WTC11 (cell line): ENCODE data around the gene PHAF1. TPM values are rescaled to one million over a fixed set of nuclear protein-coding genes. Genes with fewer than 3 reads are reported as not detected.

Experiments
- ATAC-seq: fragments of 200-7000 bp; cut with Tn5 transposase; 2 replicates; pipeline ENCODE4 v1.10.0; 2021; ENCODE audit warnings: mild to moderate bottlenecking, moderate library complexity
- CTCF ChIA-PET: fragments of 300-600 bp; sonication (Branson Sonifier 250); formaldehyde crosslinking; loops from one replicate; lab custom pipeline; 2021; ENCODE audit warnings: antibody characterized with exemption; lab: Charles Lee
- POLR2A ChIA-PET: fragments of 350-600 bp; sonication (Branson Sonifier 250); formaldehyde crosslinking; loops from one replicate; lab custom pipeline; 2021; ENCODE audit warnings: antibody characterized with exemption; lab: Charles Lee
- DNase-seq: peaks from one replicate; pipeline ENCODE4 v3.0.0; 2021; ENCODE audit warnings: low spot score
- H3K27ac Mint-ChIP-seq: 2 replicates; pipeline ENCODE4 v1.8.0; 2021; ENCODE audit warnings: mixed read lengths
- H3K27me3 Mint-ChIP-seq: 2 replicates; pipeline ENCODE4 v1.8.0; 2021; ENCODE audit warnings: low read depth, mild to moderate bottlenecking, moderate library complexity, mixed read lengths
- H3K36me3 Mint-ChIP-seq: 2 replicates; pipeline ENCODE4 v1.8.0; 2021; ENCODE audit warnings: mixed read lengths
- H3K4me1 Mint-ChIP-seq: 2 replicates; pipeline ENCODE4 v1.8.0; 2022; ENCODE audit warnings: mixed read lengths
- H3K4me3 Mint-ChIP-seq: 2 replicates; pipeline ENCODE4 v1.8.0; 2021; ENCODE audit warnings: mild to moderate bottlenecking, moderate library complexity, mixed read lengths
- H3K9me3 Mint-ChIP-seq: 2 replicates; pipeline ENCODE4 v1.8.0; 2021; ENCODE audit warnings: mixed read lengths
- CREB1 ChIP-seq: sonication (generic); formaldehyde crosslinking; IDR thresholded peaks from 2 replicates; pipeline ENCODE4 v1.8.0; 2023; ENCODE audit warnings: mild to moderate bottlenecking, missing genetic modification reagents
- E2F1 ChIP-seq: sonication (generic); formaldehyde crosslinking; IDR thresholded peaks from 2 replicates; pipeline ENCODE4 v1.8.0; 2022; ENCODE audit warnings: mild to moderate bottlenecking, missing genetic modification reagents
- ELF4 ChIP-seq: sonication (generic); formaldehyde crosslinking; IDR thresholded peaks from 2 replicates; pipeline ENCODE4 v1.8.1; 2022; ENCODE audit warnings: low read depth, mild to moderate bottlenecking, moderate library complexity, missing genetic modification reagents
- ETV6 ChIP-seq: sonication (generic); formaldehyde crosslinking; IDR thresholded peaks from 2 replicates; pipeline ENCODE4 v1.8.1; 2022; ENCODE audit warnings: mild to moderate bottlenecking, missing genetic modification reagents
- FOXP4 ChIP-seq: sonication (generic); formaldehyde crosslinking; IDR thresholded peaks from 2 replicates; pipeline ENCODE4 v1.8.0; 2022; ENCODE audit warnings: mild to moderate bottlenecking, missing genetic modification reagents
- JAZF1 ChIP-seq: fragments of 250-450 bp; sonication (Bioruptor Pico); IDR thresholded peaks from 2 replicates; pipeline ENCODE4 v1.9.0; 2021; ENCODE audit warnings: moderate library complexity, mild to moderate bottlenecking, inconsistent platforms
- MLX ChIP-seq: sonication (generic); formaldehyde crosslinking; IDR thresholded peaks from 2 replicates; pipeline ENCODE4 v1.8.1; 2023; ENCODE audit warnings: mild to moderate bottlenecking, missing genetic modification reagents, moderate library complexity
- MXD4 ChIP-seq: fragments of 250-450 bp; sonication (Bioruptor Pico); IDR thresholded peaks from 2 replicates; pipeline ENCODE4 v1.8.0; 2021; ENCODE audit warnings: mild to moderate bottlenecking, moderate library complexity, borderline replicate concordance
- NR3C1 ChIP-seq: sonication (generic); formaldehyde crosslinking; conservative IDR thresholded peaks from 2 replicates; pipeline ENCODE4 v1.8.1; 2023; ENCODE audit warnings: low read depth, mild to moderate bottlenecking, missing genetic modification reagents
- RORB ChIP-seq: fragments of 250-450 bp; sonication (Bioruptor Pico); IDR thresholded peaks from 2 replicates; pipeline ENCODE4 v1.9.0; 2021; ENCODE audit warnings: mild to moderate bottlenecking
- SMAD3 ChIP-seq: sonication (generic); formaldehyde crosslinking; IDR thresholded peaks from 2 replicates; pipeline ENCODE4 v1.8.0; 2022; ENCODE audit warnings: missing genetic modification reagents, mild to moderate bottlenecking, borderline replicate concordance
- TEAD4 ChIP-seq: sonication (generic); formaldehyde crosslinking; IDR thresholded peaks from 2 replicates; pipeline ENCODE4 v1.8.0; 2022; ENCODE audit warnings: mild to moderate bottlenecking, missing genetic modification reagents
- ZNF219 ChIP-seq: sonication (generic); formaldehyde crosslinking; IDR thresholded peaks from 2 replicates; pipeline ENCODE4 v1.8.0; 2023; ENCODE audit warnings: missing genetic modification reagents, mild to moderate bottlenecking, borderline replicate concordance
- ZNF425 ChIP-seq: fragments of 250-450 bp; sonication (Bioruptor Pico); conservative IDR thresholded peaks from 2 replicates; pipeline ENCODE4 v1.9.0; 2021; ENCODE audit warnings: mild to moderate bottlenecking
- total RNA-seq: library from RNA; stranded (reverse); gene quantifications from 3 replicates; pipeline ENCODE4 v1.2.3, GENCODE V29; 2021
- TF ChIP-seq, protein P1 (sequence below): sonication (generic); formaldehyde crosslinking; IDR thresholded peaks from 2 replicates; pipeline ENCODE4 v1.8.0; 2023; ENCODE audit warnings: missing genetic modification reagents
- TF ChIP-seq, protein P2 (sequence below): sonication (generic); formaldehyde crosslinking; IDR thresholded peaks from 2 replicates; pipeline ENCODE4 v1.8.1; 2022; ENCODE audit warnings: mild to moderate bottlenecking, moderate library complexity, missing genetic modification reagents
- TF ChIP-seq, protein P3 (sequence below): sonication (generic); formaldehyde crosslinking; IDR thresholded peaks from 2 replicates; pipeline ENCODE4 v1.8.1; 2023; ENCODE audit warnings: mild to moderate bottlenecking, missing genetic modification reagents, borderline replicate concordance

Gene PHAF1
- total RNA-seq, 1 experiment from 2014 or later, result 18.8 TPM

DNA sequence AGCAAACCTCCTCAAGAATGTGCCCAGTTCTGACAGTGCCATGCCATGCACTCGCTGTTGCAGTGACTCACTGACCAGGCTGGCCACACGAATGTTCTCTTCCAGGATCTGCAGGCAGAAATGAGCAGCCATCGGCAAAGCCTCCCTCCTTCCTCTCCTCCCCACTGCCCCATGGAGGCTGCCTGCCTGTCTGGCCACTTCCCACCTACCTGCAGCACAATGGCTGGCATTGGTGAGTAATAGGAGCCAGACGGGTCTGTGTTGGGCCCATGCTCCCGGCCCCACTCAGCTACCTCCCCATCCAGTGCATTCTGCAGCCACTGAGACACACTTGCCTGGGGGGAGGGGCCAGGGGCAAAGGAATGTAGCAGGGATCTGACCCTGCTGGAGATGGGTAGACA, 76.8 kb downstream of the PHAF1 start:
- TF ChIP-seq JAZF1 (no peak), SMAD3 (no peak), E2F1 (CRISPR knock-in tag) (no peak)
- no peak for ATAC-seq
- peak; percentile 41 for DNase-seq
- Mint-ChIP-seq H3K36me3 (no peaks in the 10 kb centered on the region), H3K4me3 (no peak overlapping the region), H3K4me1 (peaks cover 27% of the 10 kb centered on the region), H3K27me3 (peaks cover 29% of the 10 kb centered on the region), H3K27ac (no peak overlapping the region), H3K9me3 (no peaks in the 10 kb centered on the region)
- ChIA-PET CTCF (interaction anchor here (1.4 to 4.4 kb wide), 5 partner anchors 12 to 233 kb away, joined by 4 to 88 read pairs (median 49); partner anchors contain the start of genes FBXL8, HSF4, NOL3 and TRADD), POLR2A (interaction anchor here (0.6 to 1.9 kb wide), 2 partner anchors 18 to 258 kb away, joined by 3 to 8 read pairs; no protein-coding TSS in a partner anchor)

GRCh38 chr16:67187175-67187890, 77.6 kb downstream of the PHAF1 start:
- no peak for DNase-seq
- TF ChIP-seq ZNF425 (CRISPR knock-in tag) (no peak), ZNF219 (no peak), NR3C1 (CRISPR knock-in tag) (no peak), ELF4 (CRISPR knock-in tag) (no peak), E2F1 (CRISPR knock-in tag) (no peak)
- TF ChIP-seq, protein P1, sequence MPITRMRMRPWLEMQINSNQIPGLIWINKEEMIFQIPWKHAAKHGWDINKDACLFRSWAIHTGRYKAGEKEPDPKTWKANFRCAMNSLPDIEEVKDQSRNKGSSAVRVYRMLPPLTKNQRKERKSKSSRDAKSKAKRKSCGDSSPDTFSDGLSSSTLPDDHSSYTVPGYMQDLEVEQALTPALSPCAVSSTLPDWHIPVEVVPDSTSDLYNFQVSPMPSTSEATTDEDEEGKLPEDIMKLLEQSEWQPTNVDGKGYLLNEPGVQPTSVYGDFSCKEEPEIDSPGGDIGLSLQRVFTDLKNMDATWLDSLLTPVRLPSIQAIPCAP (CRISPR knock-in tag), result no peak
- ChIA-PET CTCF (interaction anchor here (0.7 to 3.8 kb wide), 4 partner anchors 11 to 169 kb away, joined by 3 to 88 read pairs (median 40); partner anchors contain the start of genes FBXL8, HSF4, NOL3 and TRADD), POLR2A (interaction anchor here (0.6 kb wide), 1 partner anchor 259 kb away, joined by 3 read pairs; no protein-coding TSS in a partner anchor)
- Mint-ChIP-seq H3K27ac (no peak overlapping the region), H3K27me3 (peaks cover 29% of the 10 kb centered on the region), H3K4me1 (peaks cover 29% of the 10 kb centered on the region), H3K36me3 (no peaks in the 10 kb centered on the region), H3K9me3 (no peaks in the 10 kb centered on the region), H3K4me3 (no peak overlapping the region)
- ATAC-seq, result no peak

GRCh38 chr16:67188323-67188722, 78.6 kb downstream of the PHAF1 start:
- ATAC-seq (no peak), DNase-seq (no peak)
- Mint-ChIP-seq H3K27me3 (peaks cover 29% of the 10 kb centered on the region), H3K4me3 (no peak overlapping the region), H3K36me3 (peaks cover 5% of the 10 kb centered on the region; the same call in 1 of the 2 replicates), H3K4me1 (peaks cover 37% of the 10 kb centered on the region), H3K27ac (no peak overlapping the region), H3K9me3 (no peaks in the 10 kb centered on the region)
- TF ChIP-seq, protein P2, sequence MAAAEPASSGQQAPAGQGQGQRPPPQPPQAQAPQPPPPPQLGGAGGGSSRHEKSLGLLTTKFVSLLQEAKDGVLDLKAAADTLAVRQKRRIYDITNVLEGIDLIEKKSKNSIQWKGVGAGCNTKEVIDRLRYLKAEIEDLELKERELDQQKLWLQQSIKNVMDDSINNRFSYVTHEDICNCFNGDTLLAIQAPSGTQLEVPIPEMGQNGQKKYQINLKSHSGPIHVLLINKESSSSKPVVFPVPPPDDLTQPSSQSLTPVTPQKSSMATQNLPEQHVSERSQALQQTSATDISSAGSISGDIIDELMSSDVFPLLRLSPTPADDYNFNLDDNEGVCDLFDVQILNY (CRISPR knock-in tag), result no peak
- TF ChIP-seq MXD4 (CRISPR knock-in tag), result no peak
- no peak for TF ChIP-seq NR3C1 (CRISPR knock-in tag)
- TF ChIP-seq ETV6, result no peak
- no peak for TF ChIP-seq MLX
- TF ChIP-seq FOXP4 (CRISPR knock-in tag), result no peak
- TF ChIP-seq TEAD4 (CRISPR knock-in tag), result no peak
- TF ChIP-seq CREB1 (CRISPR knock-in tag), result no peak
- TF ChIP-seq, protein P3, sequence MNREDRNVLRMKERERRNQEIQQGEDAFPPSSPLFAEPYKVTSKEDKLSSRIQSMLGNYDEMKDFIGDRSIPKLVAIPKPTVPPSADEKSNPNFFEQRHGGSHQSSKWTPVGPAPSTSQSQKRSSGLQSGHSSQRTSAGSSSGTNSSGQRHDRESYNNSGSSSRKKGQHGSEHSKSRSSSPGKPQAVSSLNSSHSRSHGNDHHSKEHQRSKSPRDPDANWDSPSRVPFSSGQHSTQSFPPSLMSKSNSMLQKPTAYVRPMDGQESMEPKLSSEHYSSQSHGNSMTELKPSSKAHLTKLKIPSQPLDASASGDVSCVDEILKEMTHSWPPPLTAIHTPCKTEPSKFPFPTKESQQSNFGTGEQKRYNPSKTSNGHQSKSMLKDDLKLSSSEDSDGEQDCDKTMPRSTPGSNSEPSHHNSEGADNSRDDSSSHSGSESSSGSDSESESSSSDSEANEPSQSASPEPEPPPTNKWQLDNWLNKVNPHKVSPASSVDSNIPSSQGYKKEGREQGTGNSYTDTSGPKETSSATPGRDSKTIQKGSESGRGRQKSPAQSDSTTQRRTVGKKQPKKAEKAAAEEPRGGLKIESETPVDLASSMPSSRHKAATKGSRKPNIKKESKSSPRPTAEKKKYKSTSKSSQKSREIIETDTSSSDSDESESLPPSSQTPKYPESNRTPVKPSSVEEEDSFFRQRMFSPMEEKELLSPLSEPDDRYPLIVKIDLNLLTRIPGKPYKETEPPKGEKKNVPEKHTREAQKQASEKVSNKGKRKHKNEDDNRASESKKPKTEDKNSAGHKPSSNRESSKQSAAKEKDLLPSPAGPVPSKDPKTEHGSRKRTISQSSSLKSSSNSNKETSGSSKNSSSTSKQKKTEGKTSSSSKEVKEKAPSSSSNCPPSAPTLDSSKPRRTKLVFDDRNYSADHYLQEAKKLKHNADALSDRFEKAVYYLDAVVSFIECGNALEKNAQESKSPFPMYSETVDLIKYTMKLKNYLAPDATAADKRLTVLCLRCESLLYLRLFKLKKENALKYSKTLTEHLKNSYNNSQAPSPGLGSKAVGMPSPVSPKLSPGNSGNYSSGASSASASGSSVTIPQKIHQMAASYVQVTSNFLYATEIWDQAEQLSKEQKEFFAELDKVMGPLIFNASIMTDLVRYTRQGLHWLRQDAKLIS (CRISPR knock-in tag), result no peak
- no peak for TF ChIP-seq RORB (CRISPR knock-in tag)
- ChIA-PET POLR2A (no interaction called here), CTCF (no interaction called here)
